HG02623 (cell line): ENCODE results near the gene SORBS2.

ENCODE experiments used
- ATAC-seq: cut with Tn5 transposase; IDR thresholded peaks from one replicate; pipeline ENCODE4 v1.9.1; 2021; ENCODE audit warnings: moderate library complexity; ENCODE audit not compliant: unreplicated experiment

Gene SORBS2

GRCh38 chr4:185648631-185649030 is 163.4 kb downstream of the SORBS2 start:
- no peak for ATAC-seq

DNA sequence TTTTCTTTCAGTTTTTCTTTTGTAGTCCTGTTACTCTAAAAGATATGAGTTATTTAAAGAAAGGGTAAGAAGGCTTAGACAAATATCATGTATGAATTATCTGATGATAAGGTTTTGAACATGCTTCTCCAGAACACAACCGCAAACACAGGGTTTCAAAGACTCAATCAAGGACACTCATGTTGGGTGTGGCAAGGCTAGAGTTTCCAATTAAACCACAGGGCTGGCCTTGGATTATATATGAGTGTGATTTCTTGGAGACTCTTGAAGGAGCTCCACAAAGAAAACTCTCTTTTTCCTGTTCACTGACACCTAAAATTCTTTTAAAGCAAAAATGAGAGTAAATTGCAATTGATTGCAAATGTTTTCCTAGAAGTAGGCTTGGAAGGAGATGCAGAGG is 166.6 kb downstream of the SORBS2 start:
- no peak for ATAC-seq

- no peak for ATAC-seq
Observed at GRCh38 chr4:185644408-185644807, 167.6 kb downstream of the SORBS2 start.

DNA sequence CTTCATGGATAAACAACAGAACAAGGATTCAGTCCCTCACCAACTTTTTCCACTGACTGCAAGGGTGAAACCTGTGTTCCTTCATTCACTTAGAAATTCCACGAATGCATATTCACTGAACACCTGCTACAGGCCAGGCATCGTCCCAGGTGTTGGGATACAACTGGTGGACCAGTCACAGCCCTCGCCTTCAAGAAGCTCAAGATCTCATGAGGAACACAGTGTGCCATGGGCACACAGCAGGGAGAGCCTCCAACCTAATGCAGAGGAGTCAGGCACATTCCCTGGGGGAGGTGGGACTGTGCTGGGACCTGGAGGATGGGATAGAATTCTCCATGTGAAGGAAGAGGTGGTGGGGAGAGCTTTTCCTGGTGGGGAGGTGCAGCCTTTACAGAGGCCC is 169.1 kb downstream of the SORBS2 start:
- no peak for ATAC-seq

DNA sequence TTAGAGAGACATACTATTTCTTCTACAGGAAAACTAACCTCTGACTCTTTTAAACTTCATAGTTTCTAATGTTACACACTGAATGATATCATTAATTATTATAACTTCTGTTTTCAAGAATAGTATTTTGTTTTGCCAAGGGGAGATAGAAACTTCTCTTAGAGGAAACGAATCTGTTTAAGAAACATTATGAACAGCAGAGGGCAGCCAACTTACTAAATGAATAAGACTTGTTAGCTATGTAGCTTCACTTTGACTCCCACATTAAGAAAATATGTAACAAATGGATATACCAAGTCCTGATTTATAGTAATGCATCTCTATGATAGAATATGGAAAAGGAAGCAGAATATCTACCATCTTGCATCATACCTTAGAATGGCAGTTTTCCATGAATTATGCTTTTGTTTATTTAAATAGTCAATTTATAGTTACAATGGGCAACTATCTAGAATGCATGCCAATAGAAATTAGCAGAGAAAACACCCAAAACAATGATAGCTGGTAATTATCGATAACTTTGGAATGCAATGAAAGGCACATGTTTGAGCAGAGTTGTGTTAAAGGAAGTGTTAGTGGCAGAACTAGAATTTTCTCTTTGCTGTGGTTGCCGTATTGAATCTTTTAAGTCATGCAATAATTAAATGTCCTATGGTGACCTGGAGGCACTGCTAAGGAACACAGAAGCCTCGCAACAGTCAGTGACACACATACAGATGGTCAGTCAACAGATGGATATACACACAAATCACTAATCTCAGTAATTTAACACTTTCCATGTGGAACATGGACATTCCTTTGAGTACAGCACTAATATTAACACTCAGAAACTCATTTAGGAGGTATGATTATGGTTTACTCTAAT is 171.0 kb downstream of the SORBS2 start:
- ATAC-seq, result no peak

GRCh38 chr4:185638548-185639301 is 173.3 kb downstream of the SORBS2 start:
- no peak for ATAC-seq

DNA sequence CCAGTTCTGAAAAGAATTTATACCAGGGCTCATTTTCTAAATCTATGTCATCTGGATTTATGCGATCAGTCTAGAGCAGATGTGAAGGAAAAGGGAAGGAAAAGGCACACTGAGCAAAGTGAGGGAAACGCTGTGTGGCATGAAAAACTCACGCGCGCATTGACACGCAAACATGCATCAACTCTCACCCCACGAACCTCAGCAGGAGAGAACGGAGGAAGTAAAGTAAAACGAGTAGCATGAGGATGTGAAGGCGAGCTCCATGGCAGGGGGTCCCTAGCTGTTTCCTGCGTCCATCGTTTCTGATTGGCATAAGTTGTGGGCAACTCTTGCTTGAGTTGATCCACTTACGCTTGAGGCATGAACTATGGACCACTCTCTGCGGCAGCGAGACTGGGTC is 173.9 kb downstream of the SORBS2 start:
- no peak for ATAC-seq

DNA sequence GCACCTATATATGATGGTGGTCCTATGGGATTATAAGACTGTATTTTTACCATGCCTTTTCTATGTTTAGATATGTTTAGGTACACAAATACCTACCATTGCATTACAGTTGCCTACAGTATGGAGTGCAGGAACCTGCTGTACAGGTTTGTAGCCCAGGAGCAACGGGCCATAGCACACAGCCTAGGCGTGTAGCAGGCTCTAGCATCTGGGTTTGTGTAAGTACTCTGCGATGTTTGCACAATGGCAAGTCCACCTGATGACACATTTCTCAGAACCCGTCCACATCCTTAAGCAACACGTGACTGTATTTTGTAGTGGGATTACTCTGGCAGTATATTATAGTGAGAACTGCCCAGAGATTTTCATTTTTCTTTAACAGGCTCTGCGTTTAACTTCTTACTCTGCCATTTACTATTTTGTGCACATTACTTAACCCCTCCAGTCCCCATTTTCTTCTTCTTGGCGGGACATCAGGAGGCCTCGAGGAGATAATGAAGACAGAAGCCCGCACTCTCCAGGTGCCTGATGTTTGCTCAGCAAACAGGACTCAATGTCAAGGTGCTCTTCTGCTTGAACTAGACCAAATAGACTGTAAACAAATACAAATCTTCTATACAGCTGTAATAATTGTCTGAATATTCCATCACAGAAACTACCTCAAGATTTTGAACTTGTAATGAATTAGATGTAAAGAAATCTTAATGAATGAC is 174.7 kb downstream of the SORBS2 start:
- ATAC-seq, result no peak

DNA sequence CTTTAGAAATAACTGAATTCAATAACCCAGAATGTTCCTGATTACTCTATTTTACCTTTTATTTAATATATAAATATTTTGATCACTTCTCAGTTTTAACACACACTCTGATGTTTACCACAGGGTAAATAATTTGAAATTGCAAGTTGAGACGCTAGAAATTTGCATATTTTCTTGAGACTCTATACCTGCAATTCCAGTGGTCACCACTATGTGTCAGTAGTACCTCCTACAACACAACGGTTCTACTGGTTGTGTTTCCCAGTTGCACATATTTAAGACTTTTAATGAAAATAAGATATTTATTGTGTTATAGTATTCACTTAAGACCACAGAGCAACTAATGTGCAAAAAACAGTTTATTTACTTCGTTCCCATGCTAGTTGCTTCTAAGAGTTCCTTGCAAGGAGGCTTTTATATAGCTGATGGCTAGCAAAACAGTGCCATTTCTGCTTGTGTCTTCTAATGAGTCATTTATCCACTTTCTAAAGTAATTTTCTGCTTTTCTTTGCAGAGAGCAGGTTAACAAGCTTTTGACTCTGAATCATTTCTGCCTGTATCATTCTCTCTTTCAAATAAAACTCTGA is 177.8 kb downstream of the SORBS2 start:
- no peak for ATAC-seq

- no peak for ATAC-seq
Observed at GRCh38 chr4:185626798-185627197, 185.2 kb downstream of the SORBS2 start.

GRCh38 chr4:185625503-185625902 is 186.5 kb downstream of the SORBS2 start:
- ATAC-seq, result no peak

DNA sequence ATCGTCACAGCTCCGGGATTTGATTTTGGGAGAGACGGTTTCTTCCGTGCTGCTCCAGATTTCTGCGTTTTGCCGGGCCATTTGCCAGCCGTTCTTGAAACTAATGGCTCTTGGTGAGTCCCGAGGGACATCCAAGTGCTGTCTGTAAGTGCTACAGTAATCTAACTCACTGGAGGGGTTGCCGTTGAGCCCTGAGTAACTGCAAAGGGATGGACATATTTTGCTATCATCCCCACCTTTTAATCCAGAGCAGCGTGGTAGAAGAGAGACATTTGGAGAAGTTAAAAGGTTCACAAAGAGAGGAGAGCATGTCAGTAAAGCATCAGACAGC is 187.8 kb downstream of the SORBS2 start:
- no peak for ATAC-seq

DNA sequence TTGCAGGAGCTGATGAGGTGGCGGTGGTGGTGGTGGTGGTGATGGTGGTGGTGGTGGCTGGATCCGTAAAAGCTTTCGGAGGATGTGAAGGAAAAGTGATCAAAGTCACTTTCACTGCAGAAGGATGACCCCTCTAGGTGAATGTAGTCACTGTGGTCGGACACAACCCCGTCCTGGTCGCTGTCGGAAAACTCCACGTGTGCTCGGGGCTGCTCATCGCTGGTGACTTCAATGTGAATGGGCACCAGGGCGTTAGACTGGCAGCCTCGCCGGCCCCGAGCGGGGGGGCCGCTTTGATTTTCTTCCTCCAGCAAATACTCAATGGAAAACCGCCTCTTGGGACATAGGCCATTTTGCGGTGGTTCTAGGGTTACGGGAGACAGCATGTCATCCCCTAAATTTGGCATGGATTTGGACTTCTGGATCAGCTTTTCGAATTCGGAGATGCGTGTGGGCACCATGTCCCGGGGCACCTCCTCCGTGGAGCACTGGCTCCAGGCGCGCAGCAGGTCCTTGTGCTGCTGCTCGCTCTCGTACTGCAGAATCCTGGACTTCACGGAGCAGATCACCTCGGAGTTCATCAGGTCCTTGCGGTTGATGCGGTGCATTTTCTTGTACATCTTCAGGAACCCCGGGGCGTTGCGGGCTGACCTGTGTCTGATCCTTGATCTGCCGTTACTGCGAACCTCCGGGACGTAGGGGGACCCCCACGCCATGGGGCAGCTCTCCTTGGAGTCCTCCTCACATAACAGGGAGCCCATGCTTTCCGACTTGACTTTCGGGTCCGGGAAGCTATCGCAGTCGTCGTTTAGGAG is 188.3 kb downstream of the SORBS2 start:
- ATAC-seq, result no peak

DNA sequence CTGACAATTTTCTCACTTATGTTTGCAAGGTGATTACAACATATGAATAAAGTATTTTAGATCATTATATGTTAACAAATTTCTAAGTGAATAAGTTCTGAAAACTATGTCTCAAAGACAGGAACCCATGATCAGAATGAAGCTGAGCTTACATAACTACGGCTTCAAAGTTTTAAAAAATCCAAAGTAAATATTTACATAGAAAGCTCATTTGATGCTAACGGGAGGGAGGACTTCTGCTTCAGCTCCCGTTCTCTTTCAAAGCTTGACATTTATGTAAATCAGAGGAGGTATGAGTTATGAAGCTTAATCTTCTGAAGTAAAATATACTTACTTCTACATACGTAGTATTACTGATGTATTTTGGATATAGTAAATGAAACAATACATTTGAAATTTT is 203.8 kb downstream of the SORBS2 start:
- no peak for ATAC-seq

DNA sequence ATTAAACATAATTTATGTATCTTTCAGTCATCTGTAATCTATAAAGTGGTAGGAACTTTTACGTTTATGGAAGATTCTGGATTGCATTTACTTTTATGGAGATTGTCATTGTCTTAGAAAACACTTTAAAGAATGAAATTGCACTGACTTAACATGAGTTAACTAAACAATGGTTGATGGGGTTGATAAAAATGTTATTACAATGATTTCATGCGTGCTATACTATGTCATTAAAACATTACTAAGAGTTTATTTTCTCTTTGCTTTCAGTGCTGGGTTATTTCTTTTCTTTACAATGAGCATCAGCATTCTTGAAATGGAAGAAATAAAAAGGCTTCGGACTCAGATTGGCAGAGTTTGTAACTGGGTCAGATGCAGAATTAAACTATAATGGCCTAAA is 209.6 kb downstream of the SORBS2 start:
- ATAC-seq, result no peak

DNA sequence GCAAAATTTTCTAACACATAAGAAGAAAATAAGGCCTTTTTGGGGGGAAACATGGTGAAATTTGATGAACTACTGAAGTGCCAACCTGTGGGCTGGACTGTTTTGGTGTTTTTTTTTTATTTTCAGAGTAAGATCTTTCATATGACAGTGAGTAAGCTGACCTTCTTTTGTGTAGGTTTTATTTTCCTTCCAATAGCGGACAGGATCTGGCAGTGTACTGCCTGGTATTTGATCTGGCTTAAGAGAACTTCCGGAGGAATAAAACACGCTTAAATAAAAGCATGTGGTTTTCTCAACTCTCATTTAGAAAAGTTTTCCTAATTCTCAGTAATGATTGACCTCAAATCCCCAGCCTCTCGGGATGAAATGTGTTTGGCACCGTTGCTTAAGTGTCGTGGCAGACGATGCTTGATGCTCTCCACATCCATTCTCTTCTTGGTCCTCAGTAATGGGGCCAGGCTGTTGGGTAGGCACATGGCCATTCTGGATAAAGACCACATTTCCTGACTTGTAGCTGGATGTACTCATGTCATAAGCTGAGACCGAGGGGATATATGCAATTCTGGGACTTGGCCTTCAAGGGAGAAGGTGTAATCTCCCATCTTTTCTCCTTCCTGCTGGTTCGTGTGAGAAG is 211.1 kb downstream of the SORBS2 start:
- ATAC-seq, result no peak

- ATAC-seq, result no peak
Observed at GRCh38 chr4:185599553-185600243, 212.3 kb downstream of the SORBS2 start.

DNA sequence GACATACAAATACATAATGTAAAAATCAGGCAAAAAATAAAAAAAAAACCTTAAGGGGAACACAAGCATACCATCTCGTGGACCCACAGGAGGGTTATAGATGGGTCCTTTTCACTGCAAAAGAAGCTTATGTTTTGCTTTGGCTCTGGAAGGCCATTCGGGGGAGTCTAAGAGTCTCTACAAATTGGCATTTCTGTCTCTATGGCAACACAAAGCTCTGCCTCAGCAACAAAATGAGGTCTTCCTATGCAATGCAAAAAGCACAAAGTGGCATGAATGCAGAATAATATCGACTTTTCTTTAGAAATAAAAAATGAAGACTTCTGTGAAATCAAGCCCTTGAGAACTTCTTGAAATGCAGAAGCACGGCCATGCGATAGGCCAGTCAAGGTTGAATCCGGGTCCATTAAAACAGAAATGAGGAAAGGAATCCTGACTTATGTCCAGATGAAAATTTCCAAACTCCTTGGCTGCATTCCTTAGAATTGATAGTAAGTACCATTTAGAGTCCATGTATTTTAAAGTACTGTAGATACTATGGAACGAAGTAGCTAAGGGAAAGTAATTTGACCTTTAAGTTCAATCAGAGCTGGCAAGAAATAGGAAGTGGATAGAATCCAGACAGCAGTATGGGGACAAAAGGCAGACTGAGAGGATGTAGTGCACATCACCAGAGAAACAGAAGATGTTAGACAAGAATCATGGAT is 213.0 kb downstream of the SORBS2 start:
- ATAC-seq, result no peak
